Measurements from ENCODE around the gene EXOC4.

EXOC4 gene

GRCh38 chr7:133807624-133808492, 555.0 kb downstream of the EXOC4 start:
- no peak overlapping the region for H3K9ac ChIP-seq (ENCODE audit: insufficient read length)
- H3K4me3 ChIP-seq: no peak overlapping the region
- no peak overlapping the region for H3K27ac ChIP-seq
- H3K9me3 ChIP-seq (ENCODE audit: low read depth, low read length): no peaks in the 10 kb centered on the region
- DNase-seq (ENCODE audit: low read depth, low spot score): no peak
- TF ChIP-seq POLR2AphosphoS5 (IDR thresholded peaks at IDR 0.05; ENCODE audit: borderline replicate concordance, low read depth, low read length): no peak
- TF ChIP-seq FOXP2 (optimal IDR thresholded peaks at IDR 0.05; ENCODE audit: control extremely low read depth, extremely low read length, insufficient read depth): no peak
- no peak for TF ChIP-seq EZH2 (IDR thresholded peaks at IDR 0.05)
- H3K36me3 ChIP-seq (ENCODE audit: insufficient read depth, low read length): no peaks in the 10 kb centered on the region

- H3K9me3 ChIP-seq (ENCODE audit: low read depth, low read length): no peaks in the 10 kb centered on the region
- H3K4me3 ChIP-seq: no peak overlapping the region
- TF ChIP-seq POLR2AphosphoS5 (IDR thresholded peaks at IDR 0.05; ENCODE audit: borderline replicate concordance, low read depth, low read length) (no peak), FOXP2 (optimal IDR thresholded peaks at IDR 0.05; ENCODE audit: control extremely low read depth, extremely low read length, insufficient read depth) (no peak), EZH2 (IDR thresholded peaks at IDR 0.05) (no peak)
- no peak overlapping the region for H3K9ac ChIP-seq (ENCODE audit: insufficient read length)
- H3K36me3 ChIP-seq (ENCODE audit: insufficient read depth, low read length): no peaks in the 10 kb centered on the region
- no peak for DNase-seq (ENCODE audit: low read depth, low spot score)
- H3K27ac ChIP-seq: no peak overlapping the region
Observed at GRCh38 chr7:133808493-133808866, 555.6 kb downstream of the EXOC4 start.

DNA sequence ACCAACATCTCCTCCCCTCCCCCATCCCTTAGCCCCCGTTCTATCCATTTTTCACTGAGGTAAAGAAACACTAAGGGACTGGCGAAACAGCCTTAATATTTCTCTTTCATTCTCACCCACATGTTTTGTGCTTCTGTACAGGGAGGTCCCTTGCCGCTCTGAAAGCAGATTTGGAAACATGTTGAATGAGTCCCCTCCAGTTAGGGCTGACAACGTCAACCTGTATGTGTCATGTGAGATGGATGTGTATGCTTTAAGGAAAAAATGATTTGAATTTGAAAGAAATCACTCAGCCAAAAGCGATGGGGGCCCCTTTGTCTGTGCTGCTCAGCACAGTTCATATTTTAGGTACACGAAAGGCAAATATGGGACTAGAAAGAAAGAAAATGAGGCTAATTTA, 560.0 kb downstream of the EXOC4 start:
- no peak for DNase-seq (ENCODE audit: low read depth, low spot score)
- H3K9ac ChIP-seq (ENCODE audit: insufficient read length): no peak overlapping the region
- H3K4me3 ChIP-seq: no peak overlapping the region
- H3K36me3 ChIP-seq (ENCODE audit: insufficient read depth, low read length): no peaks in the 10 kb centered on the region
- H3K27ac ChIP-seq: no peak overlapping the region
- no peaks in the 10 kb centered on the region for H3K9me3 ChIP-seq (ENCODE audit: low read depth, low read length)
- TF ChIP-seq POLR2AphosphoS5 (IDR thresholded peaks at IDR 0.05; ENCODE audit: borderline replicate concordance, low read depth, low read length) (no peak), EZH2 (IDR thresholded peaks at IDR 0.05) (no peak), FOXP2 (optimal IDR thresholded peaks at IDR 0.05; ENCODE audit: control extremely low read depth, extremely low read length, insufficient read depth) (no peak)

- no peaks in the 10 kb centered on the region for H3K9me3 ChIP-seq (ENCODE audit: low read depth, low read length)
- H3K4me3 ChIP-seq: no peak overlapping the region
- no peak overlapping the region for H3K9ac ChIP-seq (ENCODE audit: insufficient read length)
- TF ChIP-seq POLR2AphosphoS5 (IDR thresholded peaks at IDR 0.05; ENCODE audit: borderline replicate concordance, low read depth, low read length): no peak
- no peak for TF ChIP-seq EZH2 (IDR thresholded peaks at IDR 0.05)
- no peak for TF ChIP-seq FOXP2 (optimal IDR thresholded peaks at IDR 0.05; ENCODE audit: control extremely low read depth, extremely low read length, insufficient read depth)
- no peak overlapping the region for H3K27ac ChIP-seq
- no peak for DNase-seq (ENCODE audit: low read depth, low spot score)
- no peaks in the 10 kb centered on the region for H3K36me3 ChIP-seq (ENCODE audit: insufficient read depth, low read length)
Observed at GRCh38 chr7:133815611-133816210, 562.8 kb downstream of the EXOC4 start.

DNA sequence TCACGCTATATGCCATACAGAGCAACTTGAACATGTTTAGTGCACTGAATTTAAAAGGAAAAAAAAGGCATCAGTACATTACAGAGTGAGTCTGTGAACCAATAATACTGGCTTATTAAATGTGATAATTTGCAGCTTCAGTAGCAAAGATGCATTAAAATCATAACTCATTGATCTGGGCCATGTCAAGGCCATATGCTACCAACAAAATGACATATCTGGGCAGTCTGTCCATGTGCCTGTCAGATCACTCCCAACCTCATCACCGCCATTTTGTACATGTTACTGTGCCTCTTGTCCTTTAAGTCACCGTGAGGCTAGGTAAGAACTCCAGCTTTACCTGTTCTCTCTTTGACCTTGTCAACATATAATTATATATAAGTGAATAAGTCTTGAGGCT, 566.8 kb downstream of the EXOC4 start:
- no peak overlapping the region for H3K9ac ChIP-seq (ENCODE audit: insufficient read length)
- no peaks in the 10 kb centered on the region for H3K36me3 ChIP-seq (ENCODE audit: insufficient read depth, low read length)
- H3K4me3 ChIP-seq: no peak overlapping the region
- no peak for TF ChIP-seq FOXP2 (optimal IDR thresholded peaks at IDR 0.05; ENCODE audit: control extremely low read depth, extremely low read length, insufficient read depth)
- TF ChIP-seq EZH2 (IDR thresholded peaks at IDR 0.05): no peak
- no peak for TF ChIP-seq POLR2AphosphoS5 (IDR thresholded peaks at IDR 0.05; ENCODE audit: borderline replicate concordance, low read depth, low read length)
- no peak for DNase-seq (ENCODE audit: low read depth, low spot score)
- H3K9me3 ChIP-seq (ENCODE audit: low read depth, low read length): no peaks in the 10 kb centered on the region
- no peak overlapping the region for H3K27ac ChIP-seq

DNA sequence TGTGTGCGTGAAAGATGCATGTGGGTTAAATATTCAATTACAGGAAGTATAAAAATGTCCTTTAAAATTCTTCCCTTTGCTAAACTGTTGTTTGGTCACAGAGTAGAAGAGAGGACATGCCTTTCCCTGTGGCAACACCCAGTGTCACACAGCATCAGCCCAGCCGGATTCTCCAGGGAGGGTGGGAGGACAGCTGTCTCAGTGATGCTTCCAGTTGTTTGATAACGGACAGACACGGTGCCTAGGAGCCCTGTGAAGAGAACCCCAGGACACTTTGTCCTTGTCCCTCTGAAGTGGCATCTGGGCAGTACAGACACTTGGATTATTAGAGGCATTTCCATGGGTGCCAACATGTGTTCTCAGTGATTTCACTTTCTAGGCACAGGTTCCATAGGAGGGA, 567.7 kb downstream of the EXOC4 start:
- Histone ChIP-seq H3K9ac (ENCODE audit: insufficient read length) (no peak overlapping the region), H3K4me3 (no peak overlapping the region), H3K9me3 (ENCODE audit: low read depth, low read length) (no peaks in the 10 kb centered on the region), H3K27ac (no peak overlapping the region), H3K36me3 (ENCODE audit: insufficient read depth, low read length) (no peaks in the 10 kb centered on the region)
- no peak for DNase-seq (ENCODE audit: low read depth, low spot score)
- TF ChIP-seq FOXP2 (optimal IDR thresholded peaks at IDR 0.05; ENCODE audit: control extremely low read depth, extremely low read length, insufficient read depth): no peak

GRCh38 chr7:133821171-133821570, 568.3 kb downstream of the EXOC4 start:
- DNase-seq (ENCODE audit: low read depth, low spot score): no peak

DNA sequence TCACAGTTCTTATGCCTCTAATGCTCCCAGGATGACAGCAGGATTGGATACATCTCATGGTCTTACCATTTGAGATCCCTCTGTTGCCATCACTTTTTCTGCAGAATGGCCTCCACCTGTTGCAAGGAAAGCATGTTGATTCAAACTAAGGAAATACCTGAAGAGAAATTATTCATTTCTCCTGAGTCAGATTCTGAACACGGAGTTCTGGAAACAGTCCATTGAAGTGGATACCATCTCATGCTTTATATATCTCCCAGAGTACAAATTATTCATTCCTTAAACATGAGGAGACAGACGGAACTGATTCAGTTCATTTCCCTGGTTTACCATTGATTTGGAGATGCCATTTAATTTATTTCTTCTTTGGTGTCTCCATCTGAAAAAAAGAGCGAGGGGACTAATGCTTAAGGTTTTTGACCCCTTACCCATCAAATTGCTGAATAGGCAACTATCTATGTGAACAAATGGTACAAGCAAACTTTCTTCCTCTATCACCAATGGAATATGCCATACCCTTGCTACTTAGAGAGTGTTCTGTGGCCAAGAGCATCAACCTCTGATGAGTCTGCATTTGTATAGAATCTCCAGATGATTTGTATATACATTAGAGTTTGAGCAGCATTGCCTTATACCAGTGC, 569.2 kb downstream of the EXOC4 start:
- no peak overlapping the region for H3K27ac ChIP-seq

More at GRCh38 chr7:133821171-133821570, 568.3 kb downstream of the EXOC4 start:
- Histone ChIP-seq H3K9ac (ENCODE audit: insufficient read length) (no peak overlapping the region), H3K4me3 (no peak overlapping the region), H3K9me3 (ENCODE audit: low read depth, low read length) (no peaks in the 10 kb centered on the region), H3K27ac (no peak overlapping the region), H3K36me3 (ENCODE audit: insufficient read depth, low read length) (no peaks in the 10 kb centered on the region)
- TF ChIP-seq FOXP2 (optimal IDR thresholded peaks at IDR 0.05; ENCODE audit: control extremely low read depth, extremely low read length, insufficient read depth): no peak
- no peak for TF ChIP-seq POLR2AphosphoS5 (IDR thresholded peaks at IDR 0.05; ENCODE audit: borderline replicate concordance, low read depth, low read length)
- no peak for TF ChIP-seq EZH2 (IDR thresholded peaks at IDR 0.05)

More for the DNA sequence above, 569.2 kb downstream of the EXOC4 start:
- TF ChIP-seq EZH2 (IDR thresholded peaks at IDR 0.05) (no peak), FOXP2 (optimal IDR thresholded peaks at IDR 0.05; ENCODE audit: control extremely low read depth, extremely low read length, insufficient read depth) (no peak), POLR2AphosphoS5 (IDR thresholded peaks at IDR 0.05; ENCODE audit: borderline replicate concordance, low read depth, low read length) (no peak)
- no peaks in the 10 kb centered on the region for H3K9me3 ChIP-seq (ENCODE audit: low read depth, low read length)
- no peak overlapping the region for H3K9ac ChIP-seq (ENCODE audit: insufficient read length)
- no peaks in the 10 kb centered on the region for H3K36me3 ChIP-seq (ENCODE audit: insufficient read depth, low read length)
- H3K4me3 ChIP-seq: no peak overlapping the region
- DNase-seq (ENCODE audit: low read depth, low spot score): no peak

All from SK-N-MC (cell line).